Measurements from ENCODE around the gene IRF2BPL. TPM values are rescaled to one million over a fixed set of nuclear protein-coding genes. Genes with fewer than 3 reads are reported as not detected.

Gene IRF2BPL
- total RNA-seq, 2 experiments from 2014 or later: 70.9 to 71.8 TPM

- Histone ChIP-seq H3K4me1 (ENCODE audit: insufficient read depth, low read length) (peaks cover 7% of the 10 kb centered on the region), H3K9me3 (ENCODE audit: control insufficient read depth in 1 of 2, insufficient read depth in 1 of 2, low read length in 2 of 2) (peaks cover 0 to 4% of the 10 kb centered on the region in 2 experiments), H3K27ac (ENCODE audit: low read depth in 1 of 2, low read length in 2 of 2) (no peak overlapping the region), H3K4me3 (ENCODE audit: low read length) (no peak overlapping the region), H3K36me3 (ENCODE audit: insufficient read depth, low read length) (no peaks in the 10 kb centered on the region), H3K27me3 (ENCODE audit: control insufficient read depth in 1 of 2, insufficient read depth in 2 of 2, low read length in 2 of 2) (no peaks in the 10 kb centered on the region)
- Mint-ChIP-seq H3K27me3 (no peaks in the 10 kb centered on the region), H3K36me3 (ENCODE audit: low read depth) (no peaks in the 10 kb centered on the region), H3K4me1 (ENCODE audit: low read depth) (peaks cover 9% of the 10 kb centered on the region), H3K27ac (no peak overlapping the region), H3K4me3 (no peak overlapping the region), H3K9me3 (peaks cover 4% of the 10 kb centered on the region)
- ChIA-PET POLR2A (interaction anchor here (1.4 kb wide), 1 partner anchor 22 kb away, joined by 5 read pairs; no protein-coding TSS in a partner anchor), CTCF (interaction anchor here (1.6 kb wide), 1 partner anchor 19 kb away, joined by 4 read pairs; no protein-coding TSS in a partner anchor)
- intact Hi-C loops (cut with DNase I, micrococcal nuclease): no loop called here
- DNase-seq: no peak
- no peak for ATAC-seq (ENCODE audit: poor library complexity)
- TF ChIP-seq, protein P1, sequence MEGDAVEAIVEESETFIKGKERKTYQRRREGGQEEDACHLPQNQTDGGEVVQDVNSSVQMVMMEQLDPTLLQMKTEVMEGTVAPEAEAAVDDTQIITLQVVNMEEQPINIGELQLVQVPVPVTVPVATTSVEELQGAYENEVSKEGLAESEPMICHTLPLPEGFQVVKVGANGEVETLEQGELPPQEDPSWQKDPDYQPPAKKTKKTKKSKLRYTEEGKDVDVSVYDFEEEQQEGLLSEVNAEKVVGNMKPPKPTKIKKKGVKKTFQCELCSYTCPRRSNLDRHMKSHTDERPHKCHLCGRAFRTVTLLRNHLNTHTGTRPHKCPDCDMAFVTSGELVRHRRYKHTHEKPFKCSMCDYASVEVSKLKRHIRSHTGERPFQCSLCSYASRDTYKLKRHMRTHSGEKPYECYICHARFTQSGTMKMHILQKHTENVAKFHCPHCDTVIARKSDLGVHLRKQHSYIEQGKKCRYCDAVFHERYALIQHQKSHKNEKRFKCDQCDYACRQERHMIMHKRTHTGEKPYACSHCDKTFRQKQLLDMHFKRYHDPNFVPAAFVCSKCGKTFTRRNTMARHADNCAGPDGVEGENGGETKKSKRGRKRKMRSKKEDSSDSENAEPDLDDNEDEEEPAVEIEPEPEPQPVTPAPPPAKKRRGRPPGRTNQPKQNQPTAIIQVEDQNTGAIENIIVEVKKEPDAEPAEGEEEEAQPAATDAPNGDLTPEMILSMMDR (IDR thresholded peaks at IDR 0.05): no peak
Measured at GRCh38 chr14:76984297-76984696, 44.2 kb downstream of the IRF2BPL start.

- Histone ChIP-seq H3K36me3 (ENCODE audit: insufficient read depth, low read length) (no peaks in the 10 kb centered on the region), H3K9me3 (ENCODE audit: control insufficient read depth in 1 of 2, insufficient read depth in 1 of 2, low read length in 2 of 2) (peaks cover 0 to 4% of the 10 kb centered on the region in 2 experiments), H3K4me1 (ENCODE audit: insufficient read depth, low read length) (peaks cover 22% of the 10 kb centered on the region), H3K27ac (ENCODE audit: low read depth in 1 of 2, low read length in 2 of 2) (no peak overlapping the region), H3K4me3 (ENCODE audit: low read length) (no peak overlapping the region), H3K27me3 (ENCODE audit: control insufficient read depth in 1 of 2, insufficient read depth in 2 of 2, low read length in 2 of 2) (no peaks in the 10 kb centered on the region)
- Mint-ChIP-seq H3K9me3 (peaks cover 4% of the 10 kb centered on the region), H3K4me1 (ENCODE audit: low read depth) (peaks cover 25% of the 10 kb centered on the region), H3K4me3 (no peak overlapping the region), H3K27ac (no peak overlapping the region), H3K27me3 (no peaks in the 10 kb centered on the region), H3K36me3 (ENCODE audit: low read depth) (no peaks in the 10 kb centered on the region)
- intact Hi-C loops (cut with DNase I, micrococcal nuclease): no loop called here
- ATAC-seq (ENCODE audit: poor library complexity) (no peak), DNase-seq (no peak)
- TF ChIP-seq, protein P1 (IDR thresholded peaks at IDR 0.05): no peak
- POLR2A ChIA-PET: no interaction called here
- CTCF ChIA-PET: interaction anchor here (1.1 to 1.4 kb wide), 2 partner anchors 19 to 89 kb away, joined by 3 to 5 read pairs; no protein-coding TSS in a partner anchor
Measured at GRCh38 chr14:76981670-76982069, 46.8 kb downstream of the IRF2BPL start.

- peaks cover 4% of the 10 kb centered on the region for H3K9me3 Mint-ChIP-seq
- Histone ChIP-seq H3K27me3 (ENCODE audit: control insufficient read depth in 1 of 2, insufficient read depth in 2 of 2, low read length in 2 of 2) (no peaks in the 10 kb centered on the region), H3K27ac (ENCODE audit: low read depth in 1 of 2, low read length in 2 of 2) (peak overlapping the region; percentile 30 to 40), H3K4me3 (ENCODE audit: low read length) (no peak overlapping the region), H3K4me1 (ENCODE audit: insufficient read depth, low read length) (peaks cover 23% of the 10 kb centered on the region), H3K9me3 (ENCODE audit: control insufficient read depth in 1 of 2, insufficient read depth in 1 of 2, low read length in 2 of 2) (peaks cover 0 to 4% of the 10 kb centered on the region in 2 experiments), H3K36me3 (ENCODE audit: insufficient read depth, low read length) (no peaks in the 10 kb centered on the region)
- H3K4me3 Mint-ChIP-seq: no peak overlapping the region
- peaks cover 20% of the 10 kb centered on the region for H3K4me1 Mint-ChIP-seq (ENCODE audit: low read depth)
- intact Hi-C loops (cut with DNase I, micrococcal nuclease): no loop called here
- no peaks in the 10 kb centered on the region for H3K27me3 Mint-ChIP-seq
- TF ChIP-seq, protein P1 (IDR thresholded peaks at IDR 0.05): no peak
- no peaks in the 10 kb centered on the region for H3K36me3 Mint-ChIP-seq (ENCODE audit: low read depth)
- H3K27ac Mint-ChIP-seq: peak overlapping the region; percentile 82
- POLR2A ChIA-PET: interaction anchor here (1.1 to 1.8 kb wide), 4 partner anchors 16 to 62 kb away, joined by 3 to 16 read pairs (median 4); no protein-coding TSS in a partner anchor
- CTCF ChIA-PET: interaction anchor here (1.0 to 2.2 kb wide), 6 partner anchors 16 to 64 kb away, joined by 3 to 13 read pairs (median 7); no protein-coding TSS in a partner anchor
- DNase-seq (peak; percentile 35 to 96 (median 71)), ATAC-seq (ENCODE audit: poor library complexity) (peak; percentile 96)
Measured at GRCh38 chr14:76977793-76978720, 50.5 kb downstream of the IRF2BPL start.
